SK-N-SH treated with all-trans-retinoic acid at 6 μM for 48 hours (cell line): ENCODE results near the gene TLL2.

Source experiments
- ARNTL ChIP-seq: fragments of 450-650 bp; formaldehyde crosslinking; IDR thresholded peaks from 2 replicates; pipeline ENCODE4 v1.5.0; 2020; ENCODE audit warnings: low read depth, mild to moderate bottlenecking, moderate library complexity, borderline replicate concordance
- CSDC2 ChIP-seq: fragments of 250-450 bp; sonication (Bioruptor Pico); IDR thresholded peaks from 2 replicates; pipeline ENCODE4 v1.5.0; 2020; ENCODE audit warnings: mild to moderate bottlenecking, moderate library complexity
- GLIS3 ChIP-seq: fragments of 250-450 bp; sonication (Bioruptor Pico); IDR thresholded peaks from 2 replicates; pipeline ENCODE4 v1.5.0; 2020; ENCODE audit warnings: mild to moderate bottlenecking, moderate library complexity
- OSR1 ChIP-seq: fragments of 250-450 bp; sonication (Bioruptor Pico); IDR thresholded peaks from 2 replicates; pipeline ENCODE4 v1.8.0; 2022; ENCODE audit warnings: moderate library complexity, mild to moderate bottlenecking, inconsistent platforms
- PPARA ChIP-seq: fragments of 250-450 bp; sonication (Bioruptor Pico); IDR thresholded peaks from 2 replicates; pipeline ENCODE4 v1.5.0; 2020; ENCODE audit warnings: mild to moderate bottlenecking, borderline replicate concordance
- SNAI2 ChIP-seq: fragments of 250-450 bp; sonication (Bioruptor Pico); IDR thresholded peaks from 2 replicates; pipeline ENCODE4 v1.5.0; 2020; ENCODE audit warnings: mild to moderate bottlenecking, moderate library complexity
- ZFP3 ChIP-seq: fragments of 250-450 bp; sonication (Bioruptor Pico); IDR thresholded peaks from 2 replicates; pipeline ENCODE4 v1.5.0; 2020; ENCODE audit warnings: mild to moderate bottlenecking, moderate library complexity
- ZNF565 ChIP-seq: fragments of 450-650 bp; formaldehyde crosslinking; conservative IDR thresholded peaks from 2 replicates; pipeline ENCODE4 v1.5.0; 2020; ENCODE audit warnings: low read depth, mild to moderate bottlenecking, moderate library complexity
- TF ChIP-seq, protein P1 (sequence below): fragments of 250-450 bp; sonication (Bioruptor Pico); IDR thresholded peaks from 2 replicates; pipeline ENCODE4 v1.8.0; 2021; ENCODE audit warnings: low read depth, mild to moderate bottlenecking, moderate library complexity, borderline replicate concordance

DNA sequence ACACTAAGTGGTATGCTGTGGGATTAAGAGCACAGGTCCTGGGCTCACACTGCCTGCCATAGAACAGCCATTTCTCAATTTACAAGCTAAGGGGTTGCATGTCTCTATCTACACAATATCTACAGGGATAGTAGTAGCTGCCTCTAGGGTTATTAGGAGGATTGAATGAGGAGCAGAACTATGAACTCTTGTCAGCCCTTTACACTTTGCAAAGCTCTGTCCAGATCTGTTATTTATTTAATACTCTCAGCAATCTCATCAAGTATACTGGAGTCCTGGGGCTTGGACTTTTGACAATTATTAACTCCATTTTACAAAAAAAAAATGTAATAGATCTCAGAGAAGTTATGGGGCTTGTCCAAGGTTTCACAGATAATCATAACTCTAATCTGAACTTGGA is 161.7 kb downstream of the TLL2 start:
- TF ChIP-seq PPARA (CRISPR knock-in tag) (no peak), GLIS3 (CRISPR knock-in tag) (no peak), ZNF565 (CRISPR knock-in tag) (no peak), ZFP3 (CRISPR knock-in tag) (no peak), OSR1 (no peak), CSDC2 (CRISPR knock-in tag) (no peak), SNAI2 (CRISPR knock-in tag) (no peak), ARNTL (CRISPR knock-in tag) (no peak)
- TF ChIP-seq, protein P1, sequence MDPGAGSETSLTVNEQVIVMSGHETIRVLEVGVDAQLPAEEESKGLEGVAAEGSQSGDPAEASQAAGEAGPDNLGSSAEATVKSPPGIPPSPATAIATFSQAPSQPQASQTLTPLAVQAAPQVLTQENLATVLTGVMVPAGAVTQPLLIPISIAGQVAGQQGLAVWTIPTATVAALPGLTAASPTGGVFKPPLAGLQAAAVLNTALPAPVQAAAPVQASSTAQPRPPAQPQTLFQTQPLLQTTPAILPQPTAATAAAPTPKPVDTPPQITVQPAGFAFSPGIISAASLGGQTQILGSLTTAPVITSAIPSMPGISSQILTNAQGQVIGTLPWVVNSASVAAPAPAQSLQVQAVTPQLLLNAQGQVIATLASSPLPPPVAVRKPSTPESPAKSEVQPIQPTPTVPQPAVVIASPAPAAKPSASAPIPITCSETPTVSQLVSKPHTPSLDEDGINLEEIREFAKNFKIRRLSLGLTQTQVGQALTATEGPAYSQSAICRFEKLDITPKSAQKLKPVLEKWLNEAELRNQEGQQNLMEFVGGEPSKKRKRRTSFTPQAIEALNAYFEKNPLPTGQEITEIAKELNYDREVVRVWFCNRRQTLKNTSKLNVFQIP (CRISPR knock-in tag): no peak
